HG03039 (cell line): Measurements from ENCODE around the gene KIF9.
"Not testable (repeated sequence)": the region's sequence is repeated elsewhere in the genome, so short reads cannot be mapped to it uniquely, and the experiment has no call there.

Experiments used
- ATAC-seq: cut with Tn5 transposase; IDR thresholded peaks from one replicate; pipeline ENCODE4 v1.9.1; 2021; ENCODE audit warnings: mild to moderate bottlenecking, moderate library complexity; ENCODE audit not compliant: unreplicated experiment

Gene KIF9

DNA sequence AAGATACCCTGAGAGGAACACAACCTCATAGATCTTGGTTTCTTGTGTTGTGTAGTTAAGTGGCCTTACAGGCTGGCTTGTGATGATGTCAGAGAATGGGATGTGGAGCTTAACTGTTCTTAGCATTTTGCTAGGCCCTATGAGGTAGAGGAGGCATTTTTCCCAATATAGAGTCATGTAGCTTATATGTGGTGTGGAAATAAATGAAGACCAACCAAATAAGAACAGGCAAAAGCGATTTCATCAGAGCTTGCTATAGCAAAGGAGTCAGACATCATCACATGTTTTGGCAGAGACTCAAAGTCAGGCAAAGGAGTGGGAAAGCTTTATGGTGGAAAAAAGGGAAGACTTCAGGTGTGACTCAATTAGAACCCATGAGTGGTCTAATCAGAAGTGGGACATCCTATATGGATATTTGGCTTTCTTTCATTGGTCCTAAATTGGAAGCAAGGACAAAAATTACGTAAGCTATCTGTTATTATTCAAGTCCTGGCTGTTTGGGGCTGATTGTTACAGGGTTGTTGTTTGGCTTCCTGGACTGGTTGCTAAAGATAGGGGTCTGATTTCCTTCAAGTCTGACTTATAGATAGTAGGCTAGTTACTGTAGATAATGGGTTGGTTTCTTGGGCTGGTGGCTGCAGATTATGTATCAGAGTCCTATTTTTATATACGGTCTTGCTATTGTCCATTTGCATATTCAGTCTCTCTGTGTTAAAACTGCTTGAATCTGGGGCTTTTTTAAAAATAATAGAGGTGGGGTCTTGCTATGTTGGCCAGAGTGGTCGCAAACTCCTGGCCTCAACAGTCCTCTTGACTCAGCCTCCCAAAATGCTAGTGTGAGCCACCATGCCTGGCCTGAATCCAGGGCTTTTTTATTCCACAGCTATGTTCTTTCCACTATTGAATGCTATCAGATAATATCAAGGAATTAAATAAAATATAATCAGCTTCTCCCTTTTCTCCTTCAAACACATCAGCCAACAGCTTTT is 88.4 kb downstream of the KIF9 start:
- no peak for ATAC-seq

DNA sequence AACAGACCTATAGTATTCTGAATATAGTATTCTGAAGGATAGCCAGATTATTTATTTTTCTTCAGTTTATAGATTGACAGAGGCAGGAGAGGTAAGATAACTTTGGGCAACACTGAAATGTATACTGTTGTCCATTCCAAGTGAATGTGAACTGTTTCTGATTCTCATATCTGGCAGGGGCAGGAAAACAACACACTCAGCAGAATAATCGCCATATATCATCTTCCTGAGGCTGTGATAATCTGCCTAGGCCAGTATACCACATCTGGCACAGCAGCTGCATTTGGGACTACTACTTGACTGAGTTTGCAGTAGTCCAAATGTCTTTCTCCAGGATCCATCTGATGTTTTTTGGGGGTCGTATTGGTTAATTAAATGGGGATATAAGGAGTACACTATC is 96.3 kb downstream of the KIF9 start:
- ATAC-seq = no peak

DNA sequence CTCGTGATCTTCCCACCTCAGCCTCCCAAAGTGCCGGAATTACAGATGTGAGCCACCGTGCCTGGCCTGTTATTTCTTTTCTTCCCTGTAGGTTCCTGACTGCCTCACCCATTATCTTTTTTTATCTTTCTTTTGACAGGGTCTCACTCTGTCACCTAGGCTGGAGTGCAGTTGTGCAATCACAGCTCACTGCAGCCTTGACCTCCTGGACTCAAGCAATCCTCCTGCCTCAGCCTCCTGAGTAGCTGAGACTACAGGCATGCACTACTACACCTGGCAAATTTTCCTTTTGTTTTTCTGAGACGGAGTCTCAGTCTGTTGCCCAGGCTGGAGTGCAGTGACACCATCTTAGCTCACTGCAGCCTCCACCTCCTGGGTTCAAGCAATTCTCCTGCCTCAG is 100.9 kb downstream of the KIF9 start:
- not testable (repeated sequence) for ATAC-seq

DNA sequence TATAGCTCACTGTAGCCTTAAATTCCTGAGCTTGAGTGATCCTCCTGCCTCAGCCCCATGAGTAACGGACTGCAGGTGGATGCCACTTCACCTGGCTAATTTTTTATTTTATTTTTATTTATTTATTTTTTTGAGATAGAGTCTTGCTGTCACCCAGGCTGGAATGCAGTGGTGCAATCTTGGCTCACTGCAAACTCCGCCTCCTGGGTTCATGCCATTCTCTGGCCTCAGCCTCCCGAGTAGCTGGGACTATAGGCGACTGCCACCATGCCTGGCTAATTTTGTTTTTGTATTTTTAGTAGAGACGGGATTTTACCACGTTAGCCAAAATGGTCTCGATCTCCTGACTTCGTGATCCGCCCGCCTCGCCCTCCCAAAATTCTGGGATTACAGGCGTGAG is 102.6 kb downstream of the KIF9 start:
- ATAC-seq = not testable (repeated sequence)
